ENCODE results near the gene TTLL5. TPM values are rescaled to one million over a fixed set of nuclear protein-coding genes. Genes with fewer than 3 reads are reported as not detected.

Gene TTLL5
- total and polyA plus RNA-seq, 2 of the 4 experiments (the other 2 are of a cell fraction): 11.9 to 16.7 TPM

DNA sequence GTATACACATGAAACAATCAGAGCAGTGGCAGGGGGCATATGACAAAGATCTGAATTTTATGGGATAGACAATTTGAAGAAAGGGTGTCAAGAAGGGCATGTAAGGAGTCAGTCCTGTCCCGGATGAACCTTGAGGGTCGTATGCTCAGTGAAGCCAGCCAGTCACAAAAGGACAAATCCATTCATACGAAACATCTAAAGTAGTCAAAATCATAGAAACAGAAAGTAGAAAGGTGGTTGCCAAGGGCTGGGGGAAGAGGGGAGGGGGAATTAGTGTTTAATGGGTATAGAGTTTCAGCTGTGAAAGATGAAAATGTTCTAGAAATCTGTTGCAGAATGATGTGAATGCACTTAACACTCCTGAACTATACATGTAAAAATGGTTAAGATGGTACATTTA is 163.3 kb downstream of the TTLL5 start:
- no peak overlapping the region for H2AFZ ChIP-seq (replicated peaks; ENCODE audit: low read length, poor library complexity)
- H3K9me3 ChIP-seq (ENCODE audit: control insufficient read depth, insufficient read depth, low read length): no peaks in the 10 kb centered on the region
- no peaks in the 10 kb centered on the region for H3K79me1 ChIP-seq (ENCODE audit: low read depth in 1 of 2, low read length in 2 of 2)
- H2BK15ac ChIP-seq (ENCODE audit: low read depth, low read length): no peak overlapping the region
- H3K9ac ChIP-seq (ENCODE audit: low read depth, low read length): no peak overlapping the region
- peaks cover 11% of the 10 kb centered on the region for H3K9me1 ChIP-seq (ENCODE audit: insufficient read depth, low read length)
- no peak overlapping the region for H3K4me3 ChIP-seq (ENCODE audit: insufficient read depth, low read depth, low read length)
- H3K14ac ChIP-seq (replicated peaks; ENCODE audit: low read depth, low read length): no peak overlapping the region
- H3K4me1 ChIP-seq (ENCODE audit: control insufficient read depth, insufficient read depth, low read length): peaks cover 16% of the 10 kb centered on the region
- H4K5ac ChIP-seq (ENCODE audit: low read depth, low read length): no peak overlapping the region
- no peaks in the 10 kb centered on the region for H4K20me1 ChIP-seq (ENCODE audit: insufficient read depth, low read length)
- dilution Hi-C loops (cut with HindIII; ENCODE audit: low sequenced_read_pairs, unreplicated experiment): no loop called here
- CTCF ChIA-PET: no interaction called here
- H3K27ac ChIP-seq (ENCODE audit: insufficient read depth, low read length): no peak overlapping the region
- no peak overlapping the region for H2BK5ac ChIP-seq (ENCODE audit: low read depth, low read length, poor library complexity, severe bottlenecking)
- no peak overlapping the region for H3K23ac ChIP-seq (ENCODE audit: low read depth, low read length)
- H2AK5ac ChIP-seq (ENCODE audit: low read depth, low read length): no peak overlapping the region
- POLR2A ChIA-PET (ENCODE audit: unreplicated experiment): no interaction called here
- no peak for TF ChIP-seq POLR2A (IDR thresholded peaks at IDR 0.05; ENCODE audit: low read depth, low read length)
- no peak for TF ChIP-seq SMC3 (IDR thresholded peaks at IDR 0.05; ENCODE audit: low read depth, low read length)
- no peak for TF ChIP-seq MAZ (IDR thresholded peaks at IDR 0.05; ENCODE audit: borderline replicate concordance, low read depth, low read length)
- TF ChIP-seq CHD1 (IDR thresholded peaks at IDR 0.05; ENCODE audit: low read depth, low read length): no peak
- no peak for TF ChIP-seq CEBPB (IDR thresholded peaks at IDR 0.05; ENCODE audit: low read depth, low read length)
- no peak for TF ChIP-seq FOS (IDR thresholded peaks at IDR 0.05; ENCODE audit: low read depth, low read length)
- no peak for TF ChIP-seq RFX5 (IDR thresholded peaks at IDR 0.05; ENCODE audit: low read depth, low read length)
- TF ChIP-seq BHLHE40 (IDR thresholded peaks at IDR 0.05; ENCODE audit: low read depth, low read length): no peak
- TF ChIP-seq CTCF (conservative IDR thresholded peaks at IDR 0.05; ENCODE audit: low read depth, low read length): no peak
- TF ChIP-seq RCOR1 (IDR thresholded peaks at IDR 0.05; ENCODE audit: insufficient replicate concordance, low read length): no peak
- TF ChIP-seq RAD21 (IDR thresholded peaks at IDR 0.05; ENCODE audit: low read length): no peak
- TF ChIP-seq, protein P1, sequence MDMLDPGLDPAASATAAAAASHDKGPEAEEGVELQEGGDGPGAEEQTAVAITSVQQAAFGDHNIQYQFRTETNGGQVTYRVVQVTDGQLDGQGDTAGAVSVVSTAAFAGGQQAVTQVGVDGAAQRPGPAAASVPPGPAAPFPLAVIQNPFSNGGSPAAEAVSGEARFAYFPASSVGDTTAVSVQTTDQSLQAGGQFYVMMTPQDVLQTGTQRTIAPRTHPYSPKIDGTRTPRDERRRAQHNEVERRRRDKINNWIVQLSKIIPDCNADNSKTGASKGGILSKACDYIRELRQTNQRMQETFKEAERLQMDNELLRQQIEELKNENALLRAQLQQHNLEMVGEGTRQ (IDR thresholded peaks at IDR 0.05; ENCODE audit: low read depth, low read length): no peak
- no peak for TF ChIP-seq NFE2L2 (IDR thresholded peaks at IDR 0.05; ENCODE audit: low read depth, low read length)
- no peak for TF ChIP-seq MXI1 (IDR thresholded peaks at IDR 0.05; ENCODE audit: borderline replicate concordance, low read depth, low read length)
- TF ChIP-seq, protein P2, sequence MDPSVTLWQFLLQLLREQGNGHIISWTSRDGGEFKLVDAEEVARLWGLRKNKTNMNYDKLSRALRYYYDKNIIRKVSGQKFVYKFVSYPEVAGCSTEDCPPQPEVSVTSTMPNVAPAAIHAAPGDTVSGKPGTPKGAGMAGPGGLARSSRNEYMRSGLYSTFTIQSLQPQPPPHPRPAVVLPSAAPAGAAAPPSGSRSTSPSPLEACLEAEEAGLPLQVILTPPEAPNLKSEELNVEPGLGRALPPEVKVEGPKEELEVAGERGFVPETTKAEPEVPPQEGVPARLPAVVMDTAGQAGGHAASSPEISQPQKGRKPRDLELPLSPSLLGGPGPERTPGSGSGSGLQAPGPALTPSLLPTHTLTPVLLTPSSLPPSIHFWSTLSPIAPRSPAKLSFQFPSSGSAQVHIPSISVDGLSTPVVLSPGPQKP (IDR thresholded peaks at IDR 0.05; ENCODE audit: borderline replicate concordance, low read depth, low read length): no peak
- no peak for TF ChIP-seq MAFK (IDR thresholded peaks at IDR 0.05; ENCODE audit: low read depth, low read length)
- no peak overlapping the region for H2BK120ac ChIP-seq (ENCODE audit: low read depth, low read length)
- no peak overlapping the region for H4K8ac ChIP-seq (ENCODE audit: low read depth in 2 of 2, low read length in 2 of 2)
- no peak overlapping the region for H3K18ac ChIP-seq (ENCODE audit: low read depth, low read length)
- BruUV-seq (replicated peaks): no TSS peak
- in situ Hi-C loops (cut with MboI; ENCODE audit: low sequenced_read_pairs): no loop called here
- no peak overlapping the region for H3K56ac ChIP-seq (ENCODE audit: extremely low read depth, insufficient read depth, low read length)
- ATAC-seq (ENCODE audit: low read depth): no peak
- no peak overlapping the region for H3K4ac ChIP-seq (ENCODE audit: low read depth, low read length)
- DNase-seq: no peak
- H3K27me3 ChIP-seq (ENCODE audit: control insufficient read depth, insufficient read depth, low read length): no peaks in the 10 kb centered on the region
- no peak overlapping the region for H4K91ac ChIP-seq (ENCODE audit: insufficient read depth, low read depth, low read length)
- intact Hi-C loops (cut with micrococcal nuclease): loop anchor here (5.0 kb wide), 1 partner anchor 43 kb away; no protein-coding TSS in a partner anchor
- H2BK20ac ChIP-seq (ENCODE audit: low read depth, low read length): no peak overlapping the region
- no peak overlapping the region for H2AK9ac ChIP-seq (replicated peaks; ENCODE audit: low read depth, low read length, poor library complexity)
- no CpG with 5 or more reads among the region's 3 CpGs for WGBS, 2 experiments (ENCODE audit: extremely low coverage in 2 of 2, insufficient read length in 1 of 2)
- H3K36me3 ChIP-seq (ENCODE audit: control insufficient read depth, insufficient read depth, low read length): peaks cover 5% of the 10 kb centered on the region
- no peak overlapping the region for H3K4me2 ChIP-seq (ENCODE audit: low read depth, low read length)
